Measurements from ENCODE around the gene GBX1. TPM values are rescaled to one million over a fixed set of nuclear protein-coding genes. Genes with fewer than 3 reads are reported as not detected.

Gene GBX1
- total and polyA plus RNA-seq, 11 donors, result 0.27 to 0.52 (median 0.34) TPM; not detected in 5

- 72 to 80% (median 75%) methylated on average over 17 to 19 of the region's 19 CpGs for WGBS, 4 donors
- H3K27me3 ChIP-seq, result no peaks in the 10 kb centered on the region
- peak overlapping the region in 1 of 12 donors; percentile 55 for H3K4me3 ChIP-seq
- no peak for ATAC-seq
- no peak for TF ChIP-seq CTCF (IDR thresholded peaks at IDR 0.05)
- TF ChIP-seq POLR2A (IDR thresholded peaks at IDR 0.05), result no peak
- H3K27ac ChIP-seq, result no peak overlapping the region
- no peaks in the 10 kb centered on the region for H3K9me3 ChIP-seq
- H3K4me1 ChIP-seq, result peaks cover 0 to 32% (median 9%) of the 10 kb centered on the region in 12 donors
- intact Hi-C loops (cut with DNase I), result loop anchor here in 4 of 10 donors (10.0 kb wide), 1 partner anchor 118 kb away; the partner anchor contains the start of gene SMARCD3 (in 4 of the 4)
- H3K36me3 ChIP-seq, result peaks cover 0 to 76% (median 42%) of the 10 kb centered on the region in 9 donors
- no peak for DNase-seq
Measured at GRCh38 chr7:151126491-151127137, 40.9 kb downstream of the GBX1 start.

- peaks cover 0 to 32% (median 9%) of the 10 kb centered on the region in 12 donors for H3K4me1 ChIP-seq
- intact Hi-C loops (cut with DNase I), result loop anchor here in 9 of 10 donors (1.0 to 10.0 kb wide), 5 partner anchors 43 to 177 kb away; partner anchors contain the start of gene SMARCD3 (in 4 of the 9)
- 10 to 17% (median 13%) methylated on average over 27 to 58 of the region's 58 CpGs for WGBS, 4 donors
- TF ChIP-seq CTCF (IDR thresholded peaks at IDR 0.05) (no peak), POLR2A (IDR thresholded peaks at IDR 0.05) (no peak)
- H3K27me3 ChIP-seq, result no peaks in the 10 kb centered on the region
- peak overlapping the region in 6 of 12 donors; percentile 26 to 62 (median 35) for H3K27ac ChIP-seq
- peak overlapping the region; percentile 37 to 63 (median 55) for H3K4me3 ChIP-seq
- ATAC-seq (peak; percentile 8 to 46 (median 21)), DNase-seq (peak in 1 of 5 donors; percentile 64)
- H3K36me3 ChIP-seq, result peaks cover 0 to 76% (median 42%) of the 10 kb centered on the region in 9 donors
- no peaks in the 10 kb centered on the region for H3K9me3 ChIP-seq
Measured at GRCh38 chr7:151125846-151126481, 41.5 kb downstream of the GBX1 start.

GRCh38 chr7:151125470-151125845 is 42.0 kb downstream of the GBX1 start:
- DNase-seq (peak in 4 of 5 donors; percentile 53 to 78 (median 62)), ATAC-seq (peak; percentile 37 to 66 (median 60))
- Histone ChIP-seq H3K4me1 (peaks cover 0 to 32% (median 9%) of the 10 kb centered on the region in 12 donors), H3K27ac (peak overlapping the region in 7 of 12 donors; percentile 15 to 62 (median 32)), H3K36me3 (peaks cover 0 to 76% (median 42%) of the 10 kb centered on the region in 9 donors), H3K27me3 (no peaks in the 10 kb centered on the region), H3K9me3 (no peaks in the 10 kb centered on the region), H3K4me3 (peak overlapping the region; percentile 37 to 63 (median 55))
- no peak for TF ChIP-seq POLR2A (IDR thresholded peaks at IDR 0.05)
- TF ChIP-seq CTCF (IDR thresholded peaks at IDR 0.05), result peak in 8 of 12 donors; percentile 8 to 53 (median 36)
- 3 to 19% (median 9%) methylated on average over 18 to 22 of the region's 22 CpGs for WGBS, 4 donors
- intact Hi-C loops (cut with DNase I), result loop anchor here in 9 of 10 donors (1.0 to 10.0 kb wide), 5 partner anchors 43 to 177 kb away; partner anchors contain the start of gene SMARCD3 (in 4 of the 9)

Measured in heart left ventricle (tissue), 16 donors.